HepG2 (cell line): ENCODE data around the gene MLST8. TPM values are rescaled to one million over a fixed set of nuclear protein-coding genes. Genes with fewer than 3 reads are reported as not detected.

Experiments used
- GTF2F1 ChIP-seq: fragments of 150-350 bp; IDR thresholded peaks from 2 replicates; pipeline ENCODE4 v1.6.1; 2014; ENCODE audit warnings: low read length
- ISL2 ChIP-seq: sonication (generic); formaldehyde crosslinking; IDR thresholded peaks from 2 replicates; pipeline ENCODE4 v1.5.0; 2020; ENCODE audit warnings: missing genetic modification reagents
- MTF1 ChIP-seq: sonication (generic); formaldehyde crosslinking; IDR thresholded peaks from 2 replicates; pipeline ENCODE4 v1.5.0; 2020; ENCODE audit warnings: missing genetic modification reagents
- PAX8 ChIP-seq: sonication (generic); formaldehyde crosslinking; IDR thresholded peaks from 2 replicates; pipeline ENCODE4 v1.8.0; 2022; ENCODE audit warnings: mild to moderate bottlenecking, missing genetic modification reagents, borderline replicate concordance
- SMARCC2 ChIP-seq: fragments of 450-650 bp; IDR thresholded peaks from 2 replicates; pipeline ENCODE4 v1.6.1; 2017; ENCODE audit warnings: antibody characterized with exemption, mild to moderate bottlenecking
- SRSF1 ChIP-seq: fragments of 200-400 bp; formaldehyde crosslinking; optimal IDR thresholded peaks from 2 replicates; pipeline ENCODE3; 2017; ENCODE audit warnings: mild to moderate bottlenecking, low read depth, low read length, moderate library complexity
- TMF1 ChIP-seq: sonication (generic); formaldehyde crosslinking; IDR thresholded peaks from 2 replicates; pipeline ENCODE4 v1.8.1; 2022; ENCODE audit warnings: low read depth, missing genetic modification reagents
- ZFP41 ChIP-seq: sonication (generic); formaldehyde crosslinking; IDR thresholded peaks from 2 replicates; pipeline ENCODE4 v1.4.0; 2020; ENCODE audit warnings: mild to moderate bottlenecking, missing genetic modification reagents, borderline replicate concordance
- ZKSCAN8 ChIP-seq: IDR thresholded peaks from 2 replicates; pipeline ENCODE4 v1.6.1; 2016; ENCODE audit warnings: borderline replicate concordance, missing genetic modification reagents, missing compliant biosample characterization
- ZNF17 ChIP-seq: sonication (generic); formaldehyde crosslinking; IDR thresholded peaks from 2 replicates; pipeline ENCODE4 v1.5.0; 2020; ENCODE audit warnings: mild to moderate bottlenecking, missing genetic modification reagents
- ZNF331 ChIP-seq: sonication (generic); formaldehyde crosslinking; IDR thresholded peaks from 2 replicates; pipeline ENCODE4 v1.4.0; 2020; ENCODE audit warnings: missing genetic modification reagents
- polyA plus RNA-seq, 8 experiments: library from polyadenylated mRNA; depleted of rRNA in 3 of 8; stranded (reverse) in 7 of 8; unstranded in 1 of 8; fragments of >200 nt; fragmentation: Illumina TruSeq in 4 of 8; extraction: Trizol in 4 of 8; gene quantifications; 2 replicates each; pipeline versions ENCODE4 v1.2.1 to v1.2.3, GENCODE V29; 2011 to 2016; ENCODE audit warnings: low read depth in 4 of 8, missing spikeins in 1 of 8, mixed read lengths in 1 of 8; ENCODE audit not compliant: insufficient read depth in 1 of 8
- total RNA-seq, 5 experiments: library from RNA; depleted of rRNA; stranded (reverse); fragments of >200 nt; fragmentation: Illumina TruSeq; extraction: Trizol; gene quantifications; 2 replicates each; pipeline ENCODE4 v1.2.3, GENCODE V29; 2016; ENCODE audit warnings: low read depth in 1 of 5
- TF ChIP-seq, protein P1 (sequence below): sonication (generic); formaldehyde crosslinking; IDR thresholded peaks from 2 replicates; pipeline ENCODE4 v1.4.0; 2020; ENCODE audit warnings: mild to moderate bottlenecking, missing genetic modification reagents
- TF ChIP-seq, protein P2 (sequence below): IDR thresholded peaks from 2 replicates; pipeline ENCODE4 v1.6.1; 2016; ENCODE audit warnings: missing compliant biosample characterization, missing genetic modification reagents, borderline replicate concordance
- TF ChIP-seq, protein P3 (sequence below), 2 experiments: sonication (generic) in 1 of 2; formaldehyde crosslinking in 1 of 2; IDR thresholded peaks; 2 replicates each; pipeline versions ENCODE4 v1.4.0 to v1.6.1; 2016 to 2020; ENCODE audit warnings: borderline replicate concordance in 1 of 2, low read depth in 1 of 2, mild to moderate bottlenecking in 1 of 2, missing genetic modification reagents in 1 of 2
- TF ChIP-seq, protein P4 (sequence below): sonication (generic); formaldehyde crosslinking; conservative IDR thresholded peaks from 2 replicates; pipeline ENCODE4 v1.8.1; 2023; ENCODE audit warnings: missing genetic modification reagents
- TF ChIP-seq, protein P5 (sequence below): sonication (generic); formaldehyde crosslinking; IDR thresholded peaks from 2 replicates; pipeline ENCODE4 v1.8.1; 2023; ENCODE audit warnings: mild to moderate bottlenecking, missing genetic modification reagents

MLST8 gene
- total and polyA plus RNA-seq, 2 of the 13 experiments (the other 11 are each of a cell fraction or from before 2014, with no cell fraction given) = 30.8 to 72.7 TPM

DNA sequence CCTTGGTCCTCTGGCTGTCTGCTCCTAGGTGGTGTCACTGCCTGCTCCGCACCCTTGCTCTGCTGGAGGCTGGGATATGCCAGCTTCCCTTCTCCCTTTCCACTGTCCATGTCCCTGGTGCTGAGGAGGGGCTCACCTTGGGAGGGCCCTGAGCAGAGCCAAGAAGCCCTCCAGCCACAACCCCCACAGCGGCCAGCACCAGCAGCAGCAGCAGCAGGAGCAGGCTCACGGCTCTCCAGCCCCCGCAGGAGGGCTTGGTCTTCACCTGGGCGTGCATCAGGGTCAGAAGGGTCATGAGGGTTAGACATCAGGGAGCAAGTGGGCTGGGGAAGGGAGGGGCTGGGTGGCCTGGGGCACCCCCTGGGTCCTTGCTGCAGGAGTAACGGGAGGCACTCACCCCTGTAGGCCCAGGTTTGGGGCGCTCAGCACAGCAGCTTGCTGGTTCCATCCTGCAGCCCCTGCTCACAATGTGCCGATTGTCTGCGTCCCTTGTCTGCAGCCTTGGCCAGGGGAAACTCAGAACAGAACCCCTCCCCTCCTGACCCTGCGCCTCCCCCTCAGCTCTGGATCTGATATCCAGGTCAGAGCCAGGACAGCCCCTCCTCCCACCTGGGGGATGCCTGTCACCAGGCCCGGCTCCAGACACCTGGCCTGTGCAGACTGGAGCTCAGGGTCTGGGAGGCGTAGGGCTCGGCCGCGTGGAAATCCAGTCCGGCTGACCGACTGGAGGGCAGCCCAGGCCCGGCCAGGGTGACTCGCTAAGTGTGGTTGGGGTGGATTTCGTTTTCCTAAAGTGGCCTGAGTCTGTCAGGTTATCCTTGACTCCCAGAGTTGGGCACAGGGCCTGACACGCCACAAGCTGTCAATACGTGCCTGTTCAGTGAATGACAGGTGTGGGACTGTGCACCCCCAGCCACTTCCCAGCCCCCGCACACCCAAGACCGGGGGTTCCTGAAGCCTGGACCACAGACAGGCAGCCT lies 5.4 kb downstream of the MLST8 start, which contains the start of gene BRICD5 (continued):
- TF ChIP-seq, protein P1, sequence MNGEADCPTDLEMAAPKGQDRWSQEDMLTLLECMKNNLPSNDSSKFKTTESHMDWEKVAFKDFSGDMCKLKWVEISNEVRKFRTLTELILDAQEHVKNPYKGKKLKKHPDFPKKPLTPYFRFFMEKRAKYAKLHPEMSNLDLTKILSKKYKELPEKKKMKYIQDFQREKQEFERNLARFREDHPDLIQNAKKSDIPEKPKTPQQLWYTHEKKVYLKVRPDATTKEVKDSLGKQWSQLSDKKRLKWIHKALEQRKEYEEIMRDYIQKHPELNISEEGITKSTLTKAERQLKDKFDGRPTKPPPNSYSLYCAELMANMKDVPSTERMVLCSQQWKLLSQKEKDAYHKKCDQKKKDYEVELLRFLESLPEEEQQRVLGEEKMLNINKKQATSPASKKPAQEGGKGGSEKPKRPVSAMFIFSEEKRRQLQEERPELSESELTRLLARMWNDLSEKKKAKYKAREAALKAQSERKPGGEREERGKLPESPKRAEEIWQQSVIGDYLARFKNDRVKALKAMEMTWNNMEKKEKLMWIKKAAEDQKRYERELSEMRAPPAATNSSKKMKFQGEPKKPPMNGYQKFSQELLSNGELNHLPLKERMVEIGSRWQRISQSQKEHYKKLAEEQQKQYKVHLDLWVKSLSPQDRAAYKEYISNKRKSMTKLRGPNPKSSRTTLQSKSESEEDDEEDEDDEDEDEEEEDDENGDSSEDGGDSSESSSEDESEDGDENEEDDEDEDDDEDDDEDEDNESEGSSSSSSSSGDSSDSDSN (CRISPR knock-in tag) = 0 out of 2 replicates have a peak, but pooled peaks have one; percentile 24
- peak; percentile 13; the same call in 1 of the 2 replicates for TF ChIP-seq ZNF331 (CRISPR knock-in tag)
- TF ChIP-seq, protein P2, sequence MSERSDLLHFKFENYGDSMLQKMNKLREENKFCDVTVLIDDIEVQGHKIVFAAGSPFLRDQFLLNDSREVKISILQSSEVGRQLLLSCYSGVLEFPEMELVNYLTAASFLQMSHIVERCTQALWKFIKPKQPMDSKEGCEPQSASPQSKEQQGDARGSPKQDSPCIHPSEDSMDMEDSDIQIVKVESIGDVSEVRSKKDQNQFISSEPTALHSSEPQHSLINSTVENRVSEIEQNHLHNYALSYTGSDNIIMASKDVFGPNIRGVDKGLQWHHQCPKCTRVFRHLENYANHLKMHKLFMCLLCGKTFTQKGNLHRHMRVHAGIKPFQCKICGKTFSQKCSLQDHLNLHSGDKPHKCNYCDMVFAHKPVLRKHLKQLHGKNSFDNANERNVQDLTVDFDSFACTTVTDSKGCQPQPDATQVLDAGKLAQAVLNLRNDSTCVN = peak; percentile 61; the same call in 1 of the 2 replicates
- TF ChIP-seq TMF1 = 0 out of 2 replicates have a peak, but pooled peaks have one; percentile 36
- TF ChIP-seq, protein P3, sequence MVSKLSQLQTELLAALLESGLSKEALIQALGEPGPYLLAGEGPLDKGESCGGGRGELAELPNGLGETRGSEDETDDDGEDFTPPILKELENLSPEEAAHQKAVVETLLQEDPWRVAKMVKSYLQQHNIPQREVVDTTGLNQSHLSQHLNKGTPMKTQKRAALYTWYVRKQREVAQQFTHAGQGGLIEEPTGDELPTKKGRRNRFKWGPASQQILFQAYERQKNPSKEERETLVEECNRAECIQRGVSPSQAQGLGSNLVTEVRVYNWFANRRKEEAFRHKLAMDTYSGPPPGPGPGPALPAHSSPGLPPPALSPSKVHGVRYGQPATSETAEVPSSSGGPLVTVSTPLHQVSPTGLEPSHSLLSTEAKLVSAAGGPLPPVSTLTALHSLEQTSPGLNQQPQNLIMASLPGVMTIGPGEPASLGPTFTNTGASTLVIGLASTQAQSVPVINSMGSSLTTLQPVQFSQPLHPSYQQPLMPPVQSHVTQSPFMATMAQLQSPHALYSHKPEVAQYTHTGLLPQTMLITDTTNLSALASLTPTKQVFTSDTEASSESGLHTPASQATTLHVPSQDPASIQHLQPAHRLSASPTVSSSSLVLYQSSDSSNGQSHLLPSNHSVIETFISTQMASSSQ (IDR thresholded peaks at IDR 0.05; ENCODE audit: low read depth) = no peak
- TF ChIP-seq, protein P3 (CRISPR knock-in tag; IDR thresholded peaks at IDR 0.05; ENCODE audit: borderline replicate concordance) = peak; percentile 69; the same call in 1 of the 2 replicates
- TF ChIP-seq SRSF1 = peak; percentile 27
- no peak for TF ChIP-seq ZNF17
- TF ChIP-seq GTF2F1 = no peak
- no peak for TF ChIP-seq MTF1 (CRISPR knock-in tag)
- no peak for TF ChIP-seq ISL2 (CRISPR knock-in tag)
- TF ChIP-seq PAX8 (CRISPR knock-in tag) = no peak
- TF ChIP-seq SMARCC2 = no peak
- no peak for TF ChIP-seq ZKSCAN8 (CRISPR knock-in tag)
- no peak for TF ChIP-seq ZFP41
- TF ChIP-seq, protein P4, sequence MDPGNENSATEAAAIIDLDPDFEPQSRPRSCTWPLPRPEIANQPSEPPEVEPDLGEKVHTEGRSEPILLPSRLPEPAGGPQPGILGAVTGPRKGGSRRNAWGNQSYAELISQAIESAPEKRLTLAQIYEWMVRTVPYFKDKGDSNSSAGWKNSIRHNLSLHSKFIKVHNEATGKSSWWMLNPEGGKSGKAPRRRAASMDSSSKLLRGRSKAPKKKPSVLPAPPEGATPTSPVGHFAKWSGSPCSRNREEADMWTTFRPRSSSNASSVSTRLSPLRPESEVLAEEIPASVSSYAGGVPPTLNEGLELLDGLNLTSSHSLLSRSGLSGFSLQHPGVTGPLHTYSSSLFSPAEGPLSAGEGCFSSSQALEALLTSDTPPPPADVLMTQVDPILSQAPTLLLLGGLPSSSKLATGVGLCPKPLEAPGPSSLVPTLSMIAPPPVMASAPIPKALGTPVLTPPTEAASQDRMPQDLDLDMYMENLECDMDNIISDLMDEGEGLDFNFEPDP (CRISPR knock-in tag) = no peak
- TF ChIP-seq, protein P5, sequence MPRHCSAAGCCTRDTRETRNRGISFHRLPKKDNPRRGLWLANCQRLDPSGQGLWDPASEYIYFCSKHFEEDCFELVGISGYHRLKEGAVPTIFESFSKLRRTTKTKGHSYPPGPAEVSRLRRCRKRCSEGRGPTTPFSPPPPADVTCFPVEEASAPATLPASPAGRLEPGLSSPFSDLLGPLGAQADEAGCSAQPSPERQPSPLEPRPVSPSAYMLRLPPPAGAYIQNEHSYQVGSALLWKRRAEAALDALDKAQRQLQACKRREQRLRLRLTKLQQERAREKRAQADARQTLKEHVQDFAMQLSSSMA (CRISPR knock-in tag) = 0 out of 2 replicates have a peak, but pooled peaks have one; percentile 38
